Measurements from ENCODE around the gene U2AF1.
"Not testable (repeated sequence)": the region's sequence is repeated elsewhere in the genome, so short reads cannot be mapped to it uniquely, and the experiment has no call there.

The U2AF1 gene, protein sequence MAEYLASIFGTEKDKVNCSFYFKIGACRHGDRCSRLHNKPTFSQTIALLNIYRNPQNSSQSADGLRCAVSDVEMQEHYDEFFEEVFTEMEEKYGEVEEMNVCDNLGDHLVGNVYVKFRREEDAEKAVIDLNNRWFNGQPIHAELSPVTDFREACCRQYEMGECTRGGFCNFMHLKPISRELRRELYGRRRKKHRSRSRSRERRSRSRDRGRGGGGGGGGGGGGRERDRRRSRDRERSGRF

DNA sequence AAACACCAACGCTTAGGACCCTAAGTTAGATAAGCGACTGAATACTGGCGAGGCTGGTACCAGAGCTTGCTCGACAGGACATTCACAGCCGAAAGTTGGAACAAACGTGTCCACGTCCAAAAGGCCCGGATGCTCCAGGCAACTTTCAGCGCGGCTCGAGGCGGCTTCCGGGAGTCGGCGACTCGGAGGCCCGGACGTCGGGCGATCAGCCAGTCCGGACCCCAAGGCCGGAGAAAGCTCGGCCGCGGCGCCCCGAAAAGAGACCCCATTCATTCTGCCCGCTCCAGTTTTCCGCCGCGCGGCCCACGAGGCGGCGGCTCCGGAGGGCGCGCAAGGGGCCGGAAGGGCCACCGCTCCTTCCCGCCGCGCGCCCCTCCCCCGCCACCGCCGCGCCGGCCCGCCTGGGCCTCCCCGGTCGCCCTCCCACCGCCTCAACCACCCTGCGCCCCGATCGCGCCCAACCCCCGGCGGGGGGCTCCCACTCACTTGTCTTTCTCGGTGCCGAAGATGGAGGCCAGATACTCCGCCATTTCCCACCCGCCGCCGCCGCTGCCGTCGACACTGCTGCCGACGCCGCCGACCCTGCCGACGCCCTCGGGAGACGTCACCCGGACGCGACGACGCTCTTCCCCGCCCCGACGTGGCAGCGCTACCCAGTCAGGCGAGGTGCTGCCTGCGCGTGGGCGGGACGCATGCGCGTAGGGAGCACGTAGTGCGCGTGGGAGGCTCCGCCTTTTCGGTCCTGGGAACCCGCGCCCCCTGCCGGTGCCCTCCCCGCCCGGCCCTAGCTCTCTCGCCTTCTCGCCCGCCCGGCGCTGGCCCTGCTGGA, at the start of gene U2AF1:
Gene U2AF1 (minus strand): TSS at position 606 of the 829 bp plus-strand sequence. CDS start 76 bp downstream, at position 530.
- in situ Hi-C loops (cut with MboI; ENCODE audit: low sequenced_read_pairs): not testable (repeated sequence)

GRCh38 chr21:43153601-43154000, 46.2 kb upstream of the U2AF1 start:
- in situ Hi-C loops (cut with MboI; ENCODE audit: low sequenced_read_pairs): not testable (repeated sequence)

GRCh38 chr21:43149344-43149743, 42.0 kb upstream of the U2AF1 start:
- in situ Hi-C loops (cut with MboI; ENCODE audit: low sequenced_read_pairs): not testable (repeated sequence)

DNA sequence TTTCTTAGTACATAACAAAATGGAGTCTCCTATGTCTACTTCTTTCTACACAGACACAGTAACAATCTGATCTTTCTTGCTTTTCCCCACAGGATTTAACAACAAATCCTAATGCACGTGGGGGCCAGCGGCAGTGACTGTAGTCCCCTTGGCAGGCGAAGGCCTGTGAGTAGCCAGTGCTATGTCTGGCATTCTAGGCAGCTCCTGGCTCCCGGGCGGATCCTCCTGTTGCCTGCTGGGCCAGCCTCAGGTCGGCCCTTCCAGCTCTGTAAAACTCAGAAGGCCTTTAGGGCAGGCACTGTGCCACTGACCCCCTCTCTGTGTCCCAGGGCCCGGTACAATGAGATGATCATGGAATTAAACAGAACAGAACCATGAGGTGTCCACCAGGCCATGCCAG, 40.6 kb upstream of the U2AF1 start:
- in situ Hi-C loops (cut with MboI; ENCODE audit: low sequenced_read_pairs): not testable (repeated sequence)

DNA sequence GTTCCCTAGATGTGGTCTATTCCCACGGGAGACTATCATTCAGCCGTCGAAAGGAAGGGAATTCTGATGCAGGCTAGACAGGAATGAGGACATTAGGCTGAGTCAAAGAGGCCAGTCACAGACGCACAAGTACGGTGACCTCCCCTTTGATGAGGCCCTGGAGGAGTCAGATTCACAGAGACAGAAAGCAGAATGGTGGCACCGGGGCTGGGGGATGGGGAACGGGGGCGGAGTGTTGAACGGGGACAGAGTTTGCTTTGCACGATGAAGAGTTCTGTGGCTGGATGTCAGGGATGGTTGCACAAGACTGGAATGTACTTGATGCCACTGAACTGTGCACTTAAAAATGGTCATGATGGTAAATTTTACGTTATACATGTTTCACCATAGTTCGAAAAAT, 39.3 kb upstream of the U2AF1 start:
- in situ Hi-C loops (cut with MboI; ENCODE audit: low sequenced_read_pairs): not testable (repeated sequence)

- in situ Hi-C loops (cut with MboI; ENCODE audit: low sequenced_read_pairs): not testable (repeated sequence)
Measured at GRCh38 chr21:43141407-43141806, 34.0 kb upstream of the U2AF1 start.

DNA sequence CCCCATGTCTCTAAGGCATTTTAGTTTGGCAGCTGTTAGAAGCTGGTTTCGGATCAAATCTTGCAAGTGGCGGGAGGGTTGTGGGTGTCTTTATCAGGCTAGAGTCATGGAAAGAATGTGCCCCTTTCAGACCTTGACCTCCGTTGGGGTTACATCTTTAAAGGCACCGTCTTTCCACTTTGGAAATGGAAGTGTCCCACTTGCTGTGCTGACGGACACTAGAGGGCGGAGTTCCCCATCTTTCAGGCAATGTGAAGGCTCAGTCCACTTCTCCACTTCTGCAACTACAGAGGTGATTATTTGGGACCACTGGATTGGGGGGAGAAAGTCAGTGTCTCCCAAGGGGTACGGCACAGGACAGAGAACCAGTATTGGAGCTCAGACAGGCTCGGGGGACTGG, 31.6 kb upstream of the U2AF1 start:
- in situ Hi-C loops (cut with MboI; ENCODE audit: low sequenced_read_pairs): not testable (repeated sequence)

- in situ Hi-C loops (cut with MboI; ENCODE audit: low sequenced_read_pairs): not testable (repeated sequence)
Measured at GRCh38 chr21:43134520-43134919, 27.1 kb upstream of the U2AF1 start.

- in situ Hi-C loops (cut with MboI; ENCODE audit: low sequenced_read_pairs): not testable (repeated sequence)
Measured at GRCh38 chr21:43130094-43130493, 22.7 kb upstream of the U2AF1 start.

DNA sequence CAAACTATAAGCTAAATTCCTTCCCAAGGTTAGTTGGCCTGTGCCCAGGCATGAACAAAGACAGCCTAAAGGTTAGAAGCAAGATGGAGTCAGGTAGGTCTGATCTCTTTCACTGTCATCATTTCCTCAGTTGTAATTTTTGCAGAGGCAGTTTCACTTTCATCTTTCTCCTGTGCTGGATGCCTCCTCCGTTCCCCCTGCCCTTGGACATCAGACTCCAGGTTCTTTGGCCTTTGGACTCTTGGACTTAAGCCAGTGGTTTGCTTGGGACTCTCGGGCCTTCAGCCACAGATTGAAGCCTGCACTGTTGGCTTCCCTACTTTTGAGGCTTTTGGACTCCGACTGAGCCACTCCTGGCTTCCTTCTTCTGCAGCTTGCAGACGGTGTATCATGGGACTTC, 8.6 kb upstream of the U2AF1 start:
- in situ Hi-C loops (cut with MboI; ENCODE audit: low sequenced_read_pairs): not testable (repeated sequence)

DNA sequence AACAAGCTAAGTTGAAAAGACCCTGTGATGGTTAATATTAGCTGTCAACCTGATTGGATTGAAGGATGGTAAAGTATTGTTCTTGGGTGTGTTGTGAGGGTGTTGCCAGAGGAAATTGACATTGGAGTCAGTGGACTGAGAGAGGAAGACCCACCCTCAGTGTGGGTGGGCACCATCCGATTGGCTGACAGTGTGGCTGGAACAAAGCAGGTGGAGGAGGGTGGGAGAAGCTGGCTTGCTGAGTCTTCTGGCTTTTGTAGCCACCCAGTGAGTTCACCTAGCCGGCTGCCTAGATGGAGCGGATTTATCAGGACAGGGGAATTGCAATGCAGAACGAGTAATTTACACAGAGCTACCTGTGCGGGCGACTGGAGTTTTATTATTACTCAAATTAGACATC, 7.1 kb upstream of the U2AF1 start:
- in situ Hi-C loops (cut with MboI; ENCODE audit: low sequenced_read_pairs): not testable (repeated sequence)

DNA sequence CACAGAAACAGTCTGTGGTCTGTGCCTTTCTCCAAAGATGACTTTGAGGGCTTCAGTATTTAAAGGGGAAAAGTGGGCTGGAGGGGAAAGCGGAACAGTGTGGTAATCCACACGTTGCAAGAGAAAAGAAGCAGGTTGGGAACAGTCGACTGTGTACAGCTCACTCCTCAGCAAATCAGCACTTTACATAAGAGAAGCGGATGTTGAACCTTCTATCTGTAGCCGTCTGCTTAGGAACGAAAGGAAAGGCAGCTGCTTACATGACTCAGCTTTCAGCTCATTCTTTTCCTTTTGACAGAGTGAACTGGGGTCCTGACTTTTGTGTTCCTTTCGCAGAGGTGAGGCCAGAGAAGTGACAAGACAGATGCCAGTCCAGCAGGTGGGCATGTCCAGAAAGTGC, 1.6 kb upstream of the U2AF1 start:
- in situ Hi-C loops (cut with MboI; ENCODE audit: low sequenced_read_pairs): not testable (repeated sequence)

GRCh38 chr21:43108177-43108576, 807 bp upstream of the U2AF1 start:
- in situ Hi-C loops (cut with MboI; ENCODE audit: low sequenced_read_pairs): not testable (repeated sequence)

DNA sequence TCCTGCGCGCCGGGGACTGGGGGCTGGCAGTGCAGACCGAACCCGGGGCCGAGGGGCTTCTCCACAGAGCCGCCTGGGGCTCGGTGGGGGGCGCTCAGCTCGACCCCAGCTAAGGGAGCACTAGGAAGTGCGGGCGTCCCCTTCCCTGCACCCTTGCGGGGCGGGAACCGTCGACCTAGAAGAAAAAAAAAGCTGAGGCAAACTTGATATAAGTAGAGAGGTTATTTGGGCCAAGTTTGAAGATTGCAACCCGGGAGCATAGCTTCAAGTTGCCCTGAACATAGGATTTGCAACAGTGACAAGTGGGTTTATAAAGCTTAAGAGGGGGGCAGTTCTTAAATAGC, 396 bp upstream of the U2AF1 start:
- in situ Hi-C loops (cut with MboI; ENCODE audit: low sequenced_read_pairs): not testable (repeated sequence)

DNA sequence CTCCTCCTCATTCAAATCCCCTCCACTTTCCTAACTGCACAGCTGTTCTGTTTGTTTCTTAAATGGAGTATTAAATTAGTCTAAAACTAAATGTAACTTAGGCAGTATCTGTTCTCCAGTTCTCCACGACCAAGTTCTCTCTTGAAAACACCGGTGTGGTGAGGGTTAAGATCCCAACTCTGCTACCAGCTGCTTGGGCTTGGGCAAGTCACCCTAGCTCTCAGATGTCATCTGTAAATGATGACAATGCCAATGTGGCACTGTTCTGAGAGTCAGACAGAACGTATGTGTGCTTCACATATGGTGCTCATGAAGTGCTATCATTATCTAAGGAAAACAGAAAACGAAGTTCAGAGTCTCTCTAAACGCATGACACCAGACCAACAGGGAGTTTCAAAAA, 2.7 kb downstream of the U2AF1 start:
- in situ Hi-C loops (cut with MboI; ENCODE audit: low sequenced_read_pairs): not testable (repeated sequence)

DNA sequence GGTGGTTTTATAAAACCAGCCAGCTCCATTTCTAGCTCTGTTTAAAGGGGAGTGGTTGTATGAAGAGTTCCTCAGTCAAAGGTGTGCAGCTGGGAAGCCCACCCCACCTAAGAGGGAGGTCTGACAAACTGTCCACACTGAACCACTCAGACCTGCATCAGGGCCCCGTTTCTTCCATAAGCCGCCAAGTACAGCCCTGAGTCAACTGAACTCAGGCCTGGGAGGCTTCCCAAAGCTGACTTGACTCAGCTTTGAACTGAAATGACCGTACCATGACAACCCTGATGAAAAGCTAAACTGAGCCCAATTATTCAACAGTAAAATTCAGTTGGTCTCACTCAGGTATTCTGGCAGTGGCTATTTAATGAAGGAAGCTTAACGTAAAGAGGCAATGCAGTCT, 5.1 kb downstream of the U2AF1 start:
- in situ Hi-C loops (cut with MboI; ENCODE audit: low sequenced_read_pairs): not testable (repeated sequence)

DNA sequence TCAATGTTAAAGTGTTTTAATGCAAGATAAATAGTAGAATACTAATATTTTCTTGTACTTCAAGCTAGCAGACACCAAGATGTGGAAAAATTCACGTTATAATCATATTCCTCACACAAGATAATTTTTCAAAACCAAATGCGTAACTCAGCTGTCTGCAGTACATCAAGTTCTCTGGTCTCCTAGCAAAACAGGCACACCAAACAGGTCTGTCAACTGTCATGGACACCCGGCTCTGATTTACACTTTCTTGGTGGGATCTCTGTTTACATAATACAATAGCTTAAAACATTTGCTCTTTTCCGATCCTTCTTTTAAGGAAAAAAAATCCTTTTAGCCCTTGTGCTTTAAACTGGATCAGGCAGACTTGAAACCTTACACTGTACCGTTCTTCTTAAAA, 5.7 kb downstream of the U2AF1 start:
- in situ Hi-C loops (cut with MboI; ENCODE audit: low sequenced_read_pairs): not testable (repeated sequence)

DNA sequence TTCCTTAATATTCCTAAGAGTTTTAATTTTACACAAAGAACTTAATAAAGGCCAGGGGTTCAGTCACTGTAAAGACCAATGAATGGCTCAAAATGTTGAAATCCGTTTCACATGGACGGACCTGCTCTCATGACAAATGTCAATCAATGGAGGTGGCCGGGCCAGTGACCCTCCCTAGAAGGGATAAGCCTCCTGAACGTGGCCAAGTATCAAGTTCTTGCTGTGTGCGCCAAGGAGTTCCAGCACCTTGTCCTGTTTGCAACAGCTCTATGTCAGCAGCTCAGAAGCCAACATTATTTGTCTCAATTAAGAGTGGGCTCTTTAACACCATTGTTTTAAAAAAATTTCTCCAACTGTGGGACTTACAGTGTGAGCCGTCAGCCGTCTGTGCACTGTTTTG, 6.4 kb downstream of the U2AF1 start:
- in situ Hi-C loops (cut with MboI; ENCODE audit: low sequenced_read_pairs): not testable (repeated sequence)

GRCh38 chr21:43091979-43092614, 15.3 kb downstream of the U2AF1 start:
- in situ Hi-C loops (cut with MboI; ENCODE audit: low sequenced_read_pairs): not testable (repeated sequence)

GRCh38 chr21:43090947-43091346, 16.4 kb downstream of the U2AF1 start:
- in situ Hi-C loops (cut with MboI; ENCODE audit: low sequenced_read_pairs): not testable (repeated sequence)

- in situ Hi-C loops (cut with MboI; ENCODE audit: low sequenced_read_pairs): not testable (repeated sequence)
Measured at GRCh38 chr21:43089463-43089862, 17.9 kb downstream of the U2AF1 start.
